HG03175 (cell line): ENCODE data around the gene FAM98C.
"Not testable (repeated sequence)": the region's sequence is repeated elsewhere in the genome, so short reads cannot be mapped to it uniquely, and the experiment has no call there.

Experiments used
- ATAC-seq: cut with Tn5 transposase; IDR thresholded peaks from one replicate; pipeline ENCODE4 v1.9.1; 2021; ENCODE audit warnings: mild to moderate bottlenecking, moderate library complexity; ENCODE audit not compliant: unreplicated experiment

The FAM98C gene

GRCh38 chr19:38395381-38396114 lies 7.3 kb upstream of the FAM98C start:
- no peak for ATAC-seq

DNA sequence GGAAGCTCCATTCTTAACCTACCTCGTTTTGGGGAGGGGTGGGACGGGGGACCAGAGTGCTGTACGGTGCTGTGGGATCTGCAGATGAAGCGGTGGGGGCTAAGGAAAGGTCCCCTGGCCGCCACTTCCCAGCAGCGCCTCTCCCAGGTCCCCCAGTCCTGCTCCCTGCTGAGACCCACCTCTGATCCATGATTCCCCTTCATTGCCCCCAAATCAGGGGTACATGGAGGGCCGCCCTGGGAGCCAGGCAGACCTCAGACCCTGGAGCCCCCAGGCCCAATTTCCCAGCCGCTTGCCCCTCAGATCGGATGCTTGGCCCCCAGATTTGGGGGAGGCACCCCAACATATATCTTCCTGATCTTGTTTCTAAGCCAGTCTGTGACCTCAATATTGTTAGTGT lies 3.8 kb upstream of the FAM98C start:
- ATAC-seq = no peak

- ATAC-seq = no peak
These were observed 3.4 kb upstream of the FAM98C start for GRCh38 chr19:38399537-38399936.

DNA sequence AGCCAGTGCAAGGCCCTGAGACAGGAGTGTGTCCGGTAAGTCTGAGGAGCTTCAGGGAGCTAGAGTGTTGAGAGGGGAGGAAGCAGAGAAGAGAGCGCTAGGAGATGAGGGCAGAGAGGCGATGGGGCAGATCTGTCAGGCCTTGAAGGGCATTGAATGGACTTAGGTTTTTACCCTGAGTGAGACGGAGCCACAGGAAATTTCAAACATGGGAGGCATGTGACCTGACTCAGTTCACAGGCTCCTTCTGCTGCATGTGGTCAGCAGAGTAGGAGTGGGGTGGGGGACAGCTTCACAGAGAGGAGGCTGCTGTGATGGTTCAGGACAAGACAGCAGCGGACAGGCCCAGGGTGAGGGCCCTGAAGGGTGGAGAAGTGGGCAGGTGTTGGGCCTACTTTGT lies 2.5 kb upstream of the FAM98C start:
- no peak for ATAC-seq

DNA sequence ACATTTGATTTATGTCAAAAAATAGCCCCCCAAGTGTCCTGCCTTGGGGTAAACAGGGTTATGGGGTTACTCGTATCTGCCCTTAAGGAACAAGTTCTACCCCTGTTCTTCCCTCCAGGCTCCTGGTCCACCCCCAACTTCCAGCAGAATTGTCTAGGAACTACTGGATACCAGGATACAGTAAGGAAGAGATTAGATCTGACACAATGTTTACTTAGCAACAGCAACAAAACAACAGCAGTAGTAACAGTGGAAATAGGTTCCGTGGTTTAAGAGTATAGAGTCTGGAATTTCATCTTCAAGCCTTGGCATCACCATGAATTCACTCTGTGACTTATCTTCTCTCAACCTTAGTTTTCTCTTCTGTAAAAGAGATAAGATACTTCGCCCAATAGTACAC lies 1.7 kb upstream of the FAM98C start:
- no peak for ATAC-seq

DNA sequence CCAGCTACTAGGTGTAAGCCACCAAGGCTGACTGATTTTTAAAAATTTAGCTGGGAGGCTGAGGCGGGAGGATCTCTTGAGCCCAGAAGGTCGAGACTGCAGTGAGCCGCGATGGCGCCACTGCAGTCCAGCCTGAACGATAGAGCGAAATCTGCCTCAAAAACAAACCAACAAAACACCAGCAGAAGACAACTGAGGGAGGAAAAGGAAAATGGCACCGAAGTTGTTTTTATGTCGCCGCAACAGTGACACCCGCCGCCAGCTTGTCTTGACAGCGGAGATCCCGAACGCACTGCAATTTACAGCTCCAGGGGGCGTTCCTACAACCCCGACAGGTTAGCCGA lies 298 bp upstream of the FAM98C start:
- no peak for ATAC-seq

DNA sequence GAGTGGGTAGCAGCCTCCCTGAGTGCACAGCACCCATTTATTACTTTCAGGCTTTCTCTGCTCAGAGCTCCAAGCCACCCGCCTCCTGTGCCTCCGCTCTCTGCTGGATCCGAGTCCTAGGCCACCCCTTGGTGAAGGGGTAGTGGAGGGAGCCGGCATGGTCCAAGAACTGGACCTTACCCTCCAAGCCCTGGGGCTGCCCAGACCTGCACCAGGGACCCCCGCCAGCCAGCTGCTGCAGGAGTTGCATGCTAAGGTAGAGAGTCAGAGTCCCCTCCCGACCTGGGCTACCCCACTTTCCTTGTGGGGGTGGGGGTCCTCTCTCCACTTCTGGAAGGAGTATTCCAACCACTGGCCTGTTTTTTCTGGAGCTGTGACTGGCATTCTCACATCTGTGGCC lies 2.0 kb downstream of the FAM98C start:
- no peak for ATAC-seq

DNA sequence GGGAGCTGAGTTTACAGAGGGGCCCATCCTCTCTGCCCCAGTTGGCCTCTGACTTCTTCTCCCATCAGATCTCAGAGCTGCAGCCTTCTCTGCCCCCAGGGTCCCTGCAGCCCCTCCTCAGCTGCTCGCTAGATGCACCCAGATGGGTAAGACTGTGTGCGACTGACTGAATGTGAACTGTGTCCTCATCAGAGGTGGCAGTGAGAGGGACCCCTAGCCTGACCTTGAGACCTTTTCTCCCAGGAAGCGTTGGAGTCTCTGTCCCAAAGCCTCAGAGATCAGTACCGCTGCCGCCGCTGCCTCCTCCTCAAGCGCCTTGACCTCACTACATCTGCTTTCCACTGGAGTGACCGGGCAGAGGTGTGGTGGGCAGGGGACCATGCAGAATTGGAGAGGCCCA lies 2.4 kb downstream of the FAM98C start:
- ATAC-seq = no peak

DNA sequence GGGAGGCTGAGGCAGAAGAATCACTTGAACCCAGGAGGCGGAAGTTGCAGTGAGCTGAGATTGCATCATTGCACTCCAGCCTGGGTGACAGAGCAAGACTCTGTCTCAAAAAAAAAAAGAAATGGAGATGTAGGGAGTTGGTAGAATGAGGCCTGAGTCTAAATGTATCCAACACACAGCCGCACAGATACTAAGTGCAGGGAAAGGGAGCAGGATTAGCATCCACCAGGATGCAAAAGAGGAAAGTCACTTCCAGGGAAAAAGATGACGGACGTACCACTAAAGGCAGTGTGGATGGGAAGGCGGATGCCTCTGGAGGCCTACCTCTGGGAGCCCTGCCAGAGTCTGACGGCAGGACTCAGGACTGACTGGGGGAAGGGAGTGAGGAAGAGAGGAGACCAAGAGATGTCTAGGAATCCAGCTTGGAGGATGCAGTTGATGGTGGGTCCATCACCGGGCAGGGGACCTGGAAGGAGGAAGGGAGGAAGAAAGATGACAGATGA lies 6.8 kb downstream of the FAM98C start:
- no peak for ATAC-seq

DNA sequence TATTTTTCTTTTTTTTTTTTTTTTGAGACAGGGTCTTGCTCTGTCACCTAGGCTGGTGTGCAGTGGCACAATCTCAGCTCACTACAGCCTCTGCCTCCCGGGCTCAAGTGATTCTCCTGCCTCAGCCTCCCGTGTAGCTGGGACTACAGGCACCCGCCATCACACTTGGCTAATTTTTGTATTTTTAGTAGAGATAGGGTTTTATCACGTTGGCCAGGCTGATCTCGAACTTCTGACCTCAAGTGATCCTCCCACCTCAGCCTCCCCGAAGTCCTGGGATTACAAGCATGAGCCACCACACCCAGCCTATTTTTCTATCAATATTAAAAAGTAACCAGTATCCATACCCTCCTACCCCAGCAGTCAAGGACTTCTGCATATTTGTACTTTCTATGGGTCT lies 7.5 kb downstream of the FAM98C start:
- not testable (repeated sequence) for ATAC-seq

- no peak for ATAC-seq
These were observed 8.3 kb downstream of the FAM98C start for GRCh38 chr19:38411041-38411712.

- ATAC-seq = not testable (repeated sequence)
These were observed 9.0 kb downstream of the FAM98C start for GRCh38 chr19:38411898-38412297.

GRCh38 chr19:38412491-38412890 lies 9.6 kb downstream of the FAM98C start:
- ATAC-seq = no peak

- ATAC-seq = no peak
These were observed 10.1 kb downstream of the FAM98C start for GRCh38 chr19:38412961-38413360.

DNA sequence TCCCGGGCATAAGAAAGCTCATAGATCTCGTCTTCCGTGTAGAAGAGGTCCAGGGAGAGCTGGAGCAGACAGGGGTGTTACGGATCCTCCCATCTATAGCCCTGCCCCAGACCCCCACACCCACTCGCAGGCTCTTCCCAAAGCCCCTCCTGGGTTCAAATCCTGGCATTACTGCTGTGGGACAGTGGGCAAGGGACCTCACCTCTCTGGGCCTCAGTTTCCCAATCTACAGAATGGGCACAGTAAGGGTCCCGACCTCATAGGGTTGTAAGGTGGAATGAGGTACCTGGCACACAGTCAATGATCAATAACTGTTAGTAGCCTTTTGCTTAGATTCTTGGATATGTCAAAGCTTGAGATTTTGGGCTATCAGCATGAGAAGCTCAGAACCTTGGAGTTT lies 10.5 kb downstream of the FAM98C start:
- no peak for ATAC-seq

DNA sequence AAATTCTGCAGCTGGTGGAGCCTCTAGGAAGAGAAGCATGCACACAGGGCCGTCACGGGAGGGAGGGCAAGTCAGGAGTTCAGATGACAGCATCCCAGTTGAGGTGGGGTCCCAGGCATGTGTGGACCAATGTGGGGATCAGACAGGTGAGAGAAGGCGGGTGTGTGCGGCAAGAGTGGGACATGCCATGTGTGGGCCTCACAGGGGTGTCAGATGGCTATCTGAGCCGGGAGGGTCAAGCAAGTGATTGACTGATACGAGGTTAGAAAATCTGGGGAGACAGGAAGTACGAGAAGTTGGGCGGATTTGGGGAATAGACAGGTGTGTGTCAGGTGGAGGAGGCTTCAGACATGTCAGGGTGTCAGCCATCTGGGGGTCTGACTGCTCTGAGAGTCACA lies 14.3 kb downstream of the FAM98C start:
- ATAC-seq = no peak

GRCh38 chr19:38417544-38418506 lies 14.9 kb downstream of the FAM98C start:
- ATAC-seq = no peak

DNA sequence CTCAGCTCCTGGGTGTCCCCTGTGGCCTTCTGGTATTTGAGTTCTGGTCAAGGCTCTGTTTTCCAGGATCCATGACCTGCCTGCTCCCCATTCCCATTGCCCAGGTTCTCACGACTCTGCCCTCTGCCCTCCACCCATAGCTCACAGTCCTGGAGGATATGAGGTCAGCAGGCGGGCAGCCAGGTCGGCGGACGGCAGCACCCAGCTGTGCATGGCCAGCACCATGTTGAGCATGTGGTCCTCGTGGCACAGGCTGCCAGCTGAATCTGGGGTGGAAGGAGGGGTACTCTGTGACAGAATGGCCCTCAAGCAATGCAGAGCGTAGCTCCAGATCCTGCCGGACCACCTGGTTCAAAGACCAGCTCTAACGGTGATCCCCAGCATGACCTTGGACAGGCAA lies 18.0 kb downstream of the FAM98C start:
- no peak for ATAC-seq

DNA sequence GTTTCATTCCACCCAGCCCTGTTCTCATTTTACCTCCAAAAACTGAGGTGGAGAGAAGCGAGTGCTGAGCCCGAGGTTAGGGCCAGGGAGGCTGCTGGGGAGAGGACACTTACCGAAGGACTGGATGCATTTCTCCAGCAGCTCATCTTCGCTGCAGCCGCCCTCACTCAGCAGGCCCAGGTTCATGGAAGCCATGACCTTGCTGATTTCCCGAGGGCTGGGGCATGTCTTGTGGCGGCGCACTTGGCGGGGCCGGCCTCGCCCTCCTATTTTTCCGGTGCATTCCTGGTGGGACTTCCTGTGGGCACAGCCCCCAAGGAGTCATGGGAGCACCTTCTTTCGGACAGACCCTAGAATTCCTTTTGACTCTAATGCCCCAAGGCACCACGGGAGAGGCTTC lies 19.0 kb downstream of the FAM98C start:
- ATAC-seq = no peak

DNA sequence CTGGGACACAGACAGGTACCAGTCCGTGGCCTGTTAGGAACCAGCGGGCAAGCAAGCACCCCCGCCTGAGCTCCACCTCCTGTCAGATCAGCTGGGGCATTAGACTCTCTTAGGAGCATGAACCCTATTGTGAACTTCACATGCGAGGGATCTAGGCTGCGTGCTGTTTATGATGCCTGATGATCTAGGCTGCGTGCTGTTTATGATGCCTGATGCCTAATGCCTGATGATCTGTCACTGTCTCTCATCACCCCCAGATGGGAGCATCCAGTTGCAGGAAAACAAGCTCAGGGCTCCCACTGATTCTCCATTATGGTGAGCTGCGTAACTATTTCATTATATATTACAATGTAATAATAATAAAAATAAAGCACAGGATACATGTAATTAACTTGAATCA lies 19.5 kb downstream of the FAM98C start:
- no peak for ATAC-seq

DNA sequence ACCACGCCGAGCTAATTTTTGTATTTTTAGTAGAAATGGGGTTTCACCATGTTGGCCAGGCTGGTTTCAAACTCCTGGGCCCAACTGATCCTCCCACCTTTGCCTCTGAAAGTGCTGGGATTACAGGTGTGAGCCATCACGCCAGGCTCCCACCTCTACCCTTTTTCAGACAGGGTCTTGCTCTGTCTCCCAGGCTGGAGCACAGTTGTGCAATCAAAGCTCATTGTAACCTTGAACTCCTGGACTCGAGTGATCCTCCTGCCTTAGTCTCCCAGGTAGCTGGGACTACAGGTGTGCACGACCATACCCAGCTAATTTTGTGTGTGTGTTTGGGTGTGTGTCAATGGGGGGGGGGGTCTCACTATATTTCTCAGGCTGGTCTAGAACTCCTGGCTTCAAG lies 21.4 kb downstream of the FAM98C start:
- no peak for ATAC-seq
